Measurements from ENCODE around the gene PTPRD.

The PTPRD gene

GRCh38 chr9:8745347-8745746 lies 1867.5 kb downstream of the PTPRD start:
- no peak for DNase-seq (ENCODE audit: low read depth in 4 of 4, low spot score in 1 of 4)

GRCh38 chr9:8738945-8739344 lies 1873.9 kb downstream of the PTPRD start:
- no peak for DNase-seq (ENCODE audit: low read depth in 4 of 4, low spot score in 1 of 4)

- DNase-seq (ENCODE audit: low read depth in 4 of 4, low spot score in 1 of 4): no peak
Observed at GRCh38 chr9:8736805-8737204, 1876.0 kb downstream of the PTPRD start.

GRCh38 chr9:8734760-8735159 lies 1878.0 kb downstream of the PTPRD start:
- no peak for DNase-seq (ENCODE audit: low read depth in 4 of 4, low spot score in 1 of 4)

- DNase-seq (ENCODE audit: low read depth in 4 of 4, low spot score in 1 of 4): no peak
Observed at GRCh38 chr9:8733131-8733954, 1879.5 kb downstream of the PTPRD start.

GRCh38 chr9:8732367-8733075 lies 1880.3 kb downstream of the PTPRD start:
- no peak for DNase-seq (ENCODE audit: low read depth in 4 of 4, low spot score in 1 of 4)

- DNase-seq (ENCODE audit: low read depth in 4 of 4, low spot score in 1 of 4): no peak
Observed at GRCh38 chr9:8730618-8731017, 1882.2 kb downstream of the PTPRD start.

GRCh38 chr9:8728910-8729309 lies 1883.9 kb downstream of the PTPRD start:
- DNase-seq (ENCODE audit: low read depth in 4 of 4, low spot score in 1 of 4): no peak

- no peak for DNase-seq (ENCODE audit: low read depth in 4 of 4, low spot score in 1 of 4)
Observed at GRCh38 chr9:8727191-8727590, 1885.6 kb downstream of the PTPRD start.

- no peak for DNase-seq (ENCODE audit: low read depth in 4 of 4, low spot score in 1 of 4)
Observed at GRCh38 chr9:8726692-8727091, 1886.1 kb downstream of the PTPRD start.

- DNase-seq (ENCODE audit: low read depth in 4 of 4, low spot score in 1 of 4): no peak
Observed at GRCh38 chr9:8725635-8726034, 1887.2 kb downstream of the PTPRD start.

GRCh38 chr9:8724284-8725018 lies 1888.4 kb downstream of the PTPRD start:
- no peak for DNase-seq (ENCODE audit: low read depth in 4 of 4, low spot score in 1 of 4)

- no peak for DNase-seq (ENCODE audit: low read depth in 4 of 4, low spot score in 1 of 4)
Observed at GRCh38 chr9:8723195-8723594, 1889.6 kb downstream of the PTPRD start.

- DNase-seq (ENCODE audit: low read depth in 4 of 4, low spot score in 1 of 4): no peak
Observed at GRCh38 chr9:8719833-8720486, 1892.8 kb downstream of the PTPRD start.

GRCh38 chr9:8718121-8718725 lies 1894.6 kb downstream of the PTPRD start:
- no peak for DNase-seq (ENCODE audit: low read depth in 4 of 4, low spot score in 1 of 4)

GRCh38 chr9:8717146-8717545 lies 1895.7 kb downstream of the PTPRD start:
- no peak for DNase-seq (ENCODE audit: low read depth in 4 of 4, low spot score in 1 of 4)

GRCh38 chr9:8715788-8716187 lies 1897.0 kb downstream of the PTPRD start:
- no peak for DNase-seq (ENCODE audit: low read depth in 4 of 4, low spot score in 1 of 4)

- no peak for DNase-seq (ENCODE audit: low read depth in 4 of 4, low spot score in 1 of 4)
Observed at GRCh38 chr9:8713811-8714165, 1899.0 kb downstream of the PTPRD start.

- DNase-seq (ENCODE audit: low read depth in 4 of 4, low spot score in 1 of 4): no peak
Observed at GRCh38 chr9:8713149-8713810, 1899.5 kb downstream of the PTPRD start.

- DNase-seq (ENCODE audit: low read depth in 4 of 4, low spot score in 1 of 4): no peak
Observed at GRCh38 chr9:8709731-8710130, 1903.1 kb downstream of the PTPRD start.

- no peak for DNase-seq (ENCODE audit: low read depth in 4 of 4, low spot score in 1 of 4)
Observed at GRCh38 chr9:8708728-8709127, 1904.1 kb downstream of the PTPRD start.

All from stimulated activated CD4-positive, alpha-beta T cell treated with anti-CD3 and anti-CD28 coated beads, Interleukin-1b, Interleukin-23, amount 100 ng/mL, for 24 hours (primary cell).